NCI-H1417 (cell line): ENCODE measurements around the gene FBH1.
"Not testable (repeated sequence)": the region's sequence is repeated elsewhere in the genome, so short reads cannot be mapped to it uniquely, and the experiment has no call there.

Experiments
- DNase-seq, 3 experiments: peaks; one replicate each; lab custom pipeline; 2025; lab: John Stamatoyannopoulos, UW

Gene FBH1

GRCh38 chr10:5903563-5903962, 13.5 kb downstream of the FBH1 start:
- DNase-seq: no peak

GRCh38 chr10:5904227-5904626, 14.2 kb downstream of the FBH1 start:
- no peak for DNase-seq

GRCh38 chr10:5905854-5906507, 15.9 kb downstream of the FBH1 start:
- DNase-seq: no peak

- no peak for DNase-seq
Observed at GRCh38 chr10:5906651-5907050, 16.6 kb downstream of the FBH1 start.

GRCh38 chr10:5908676-5909075, 18.6 kb downstream of the FBH1 start:
- not testable (repeated sequence) for DNase-seq

GRCh38 chr10:5910323-5911100, 20.5 kb downstream of the FBH1 start:
- peak in 1 of 3 experiments; percentile 16 for DNase-seq

GRCh38 chr10:5911670-5912069, 21.6 kb downstream of the FBH1 start:
- no peak for DNase-seq

- no peak for DNase-seq
Observed at GRCh38 chr10:5913736-5914135, 23.7 kb downstream of the FBH1 start.

- no peak for DNase-seq
Observed at GRCh38 chr10:5915451-5915850, 25.4 kb downstream of the FBH1 start.

GRCh38 chr10:5917305-5917704, 27.3 kb downstream of the FBH1 start:
- no peak for DNase-seq

GRCh38 chr10:5918763-5919162, 28.7 kb downstream of the FBH1 start:
- no peak for DNase-seq

GRCh38 chr10:5919568-5919967, 29.5 kb downstream of the FBH1 start:
- no peak for DNase-seq

- no peak for DNase-seq
Observed at GRCh38 chr10:5921746-5922145, 31.7 kb downstream of the FBH1 start.

GRCh38 chr10:5924889-5925288, 34.8 kb downstream of the FBH1 start:
- DNase-seq: no peak

GRCh38 chr10:5927306-5927705, 37.3 kb downstream of the FBH1 start:
- DNase-seq: no peak

GRCh38 chr10:5929442-5929841, 39.4 kb downstream of the FBH1 start:
- no peak for DNase-seq

GRCh38 chr10:5930272-5930671, 40.2 kb downstream of the FBH1 start:
- no peak for DNase-seq

- DNase-seq: no peak
Observed at GRCh38 chr10:5932345-5932744, 42.3 kb downstream of the FBH1 start.

GRCh38 chr10:5933909-5934546, 44.0 kb downstream of the FBH1 start:
- DNase-seq: no peak

GRCh38 chr10:5935628-5936027, 45.6 kb downstream of the FBH1 start:
- no peak for DNase-seq

GRCh38 chr10:5937016-5937415, 47.0 kb downstream of the FBH1 start:
- no peak for DNase-seq

- DNase-seq: no peak
Observed at GRCh38 chr10:5938291-5938690, 48.2 kb downstream of the FBH1 start.

GRCh38 chr10:5940807-5941218, 50.8 kb downstream of the FBH1 start:
- no peak for DNase-seq
